Hepatocyte (in vitro differentiated cells): ENCODE results near the gene EPHB1. TPM values are rescaled to one million over a fixed set of nuclear protein-coding genes. Genes with fewer than 3 reads are reported as not detected.

Source experiments
- DNase-seq: peaks from one replicate; pipeline ENCODE4 v3.0.0-alpha.2; 2016; ENCODE audit warnings: low spot score
- H2AFZ ChIP-seq: fragments of 200-600 bp; sonication (generic); 2 replicates; pipeline ENCODE4 v1.6.0; 2016; ENCODE audit warnings: antibody characterized with exemption, mild to moderate bottlenecking
- H3K27ac ChIP-seq: fragments of 200-600 bp; sonication (generic); 2 replicates; pipeline ENCODE4 v1.5.1; 2016; ENCODE audit warnings: mild to moderate bottlenecking
- H3K27me3 ChIP-seq: fragments of 200-600 bp; sonication (generic); 2 replicates; pipeline ENCODE4 v1.6.1; 2016
- H3K36me3 ChIP-seq: fragments of 200-600 bp; sonication (generic); replicated peaks from 2 replicates; pipeline ENCODE4 v1.5.1; 2016; ENCODE audit warnings: low read depth; ENCODE audit not compliant: insufficient read depth
- H3K4me1 ChIP-seq: fragments of 200-600 bp; sonication (generic); 2 replicates; pipeline ENCODE4 v1.5.1; 2016; ENCODE audit warnings: mild to moderate bottlenecking, moderate library complexity; ENCODE audit not compliant: insufficient read depth
- H3K4me2 ChIP-seq: fragments of 200-600 bp; sonication (generic); 2 replicates; pipeline ENCODE4 v1.6.0; 2016
- H3K4me3 ChIP-seq: fragments of 200-600 bp; sonication (generic); 2 replicates; pipeline ENCODE4 v1.5.1; 2016; ENCODE audit warnings: mild to moderate bottlenecking
- H3K79me2 ChIP-seq: fragments of 200-600 bp; sonication (generic); 2 replicates; pipeline ENCODE4 v1.6.0; 2017; ENCODE audit warnings: mild to moderate bottlenecking
- H3K9me2 ChIP-seq: fragments of 200-600 bp; sonication (generic); replicated peaks from 2 replicates; pipeline ENCODE4 v1.6.0; 2017; ENCODE audit warnings: mild to moderate bottlenecking; ENCODE audit not compliant: insufficient read depth
- H3K9me3 ChIP-seq: fragments of 200-600 bp; sonication (generic); 2 replicates; pipeline ENCODE4 v1.5.1; 2016; ENCODE audit warnings: low read depth, mild to moderate bottlenecking
- H4K20me1 ChIP-seq: fragments of 200-600 bp; sonication (generic); 2 replicates; pipeline ENCODE4 v1.6.0; 2016; ENCODE audit warnings: mild to moderate bottlenecking; ENCODE audit not compliant: insufficient read depth, poor library complexity, severe bottlenecking
- EZH2 ChIP-seq: fragments of 200-600 bp; sonication (generic); IDR thresholded peaks from 2 replicates; pipeline ENCODE4 v1.6.1; 2016; ENCODE audit warnings: antibody characterized with exemption, mild to moderate bottlenecking, borderline replicate concordance
- EZH2phosphoT487 ChIP-seq: fragments of 200-600 bp; sonication (generic); IDR thresholded peaks from one replicate; pipeline ENCODE4 v1.6.1; 2018; ENCODE audit warnings: antibody characterized with exemption, mild to moderate bottlenecking, low read depth, moderate library complexity; ENCODE audit not compliant: unreplicated experiment, severe bottlenecking
- WGBS: methylation state at CpG from one replicate; pipeline ENCODE4 v1.1.6; 2016; ENCODE audit warnings: low lambda C conversion rate; ENCODE audit errors: missing lambda C conversion rate; 5-methylcytosine and 5-hydroxymethylcytosine counted together
- polyA plus RNA-seq: library from polyadenylated mRNA; unstranded; fragments of >200 nt; fragmentation: Nextera tagmentation; extraction: Ambion mirVana; gene quantifications from 2 replicates; pipeline ENCODE4 v1.2.1, GENCODE V29; 2016
- total RNA-seq: library from RNA; depleted of rRNA; stranded (reverse); fragments of >200 nt; gene quantifications from 2 replicates; pipeline ENCODE4 v1.2.3, GENCODE V29; 2014
- TF ChIP-seq, protein P1 (sequence below): fragments of 200-600 bp; sonication (generic); IDR thresholded peaks from 2 replicates; pipeline ENCODE4 v1.5.1; 2016; ENCODE audit warnings: antibody characterized with exemption, mild to moderate bottlenecking; ENCODE audit not compliant: poor library complexity

EPHB1 gene
- total and polyA plus RNA-seq, 2 experiments from 2014 or later, result 3.3 to 5.6 TPM

DNA sequence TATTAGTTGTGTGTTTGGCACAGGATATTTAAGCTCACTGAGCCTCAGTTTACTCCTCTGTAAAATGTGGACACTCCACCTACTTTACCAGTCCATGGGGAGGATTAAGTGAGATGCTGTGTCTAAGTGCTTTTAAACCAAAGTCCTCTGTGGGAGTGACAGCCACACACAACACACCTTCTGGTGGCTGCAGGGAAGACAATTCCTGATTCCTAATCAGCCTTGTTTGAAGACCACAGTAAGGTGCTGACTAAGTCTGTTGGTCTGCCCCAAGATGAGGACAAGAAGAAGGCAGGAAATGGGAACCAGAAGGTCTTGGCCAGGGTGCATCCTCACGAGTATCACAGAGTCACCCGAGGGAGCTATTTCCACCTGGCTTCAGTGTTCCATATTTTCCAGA is 52.3 kb downstream of the EPHB1 start:
- H3K27ac ChIP-seq, result peak overlapping the region; percentile 43
- H3K36me3 ChIP-seq, result no peaks in the 10 kb centered on the region
- H3K4me1 ChIP-seq, result no peaks in the 10 kb centered on the region
- no peaks in the 10 kb centered on the region for H3K79me2 ChIP-seq
- H3K9me2 ChIP-seq, result no peaks in the 10 kb centered on the region
- H3K4me2 ChIP-seq, result no peak overlapping the region
- H3K9me3 ChIP-seq, result no peaks in the 10 kb centered on the region
- no peak overlapping the region for H3K4me3 ChIP-seq
- no peaks in the 10 kb centered on the region for H4K20me1 ChIP-seq
- no peaks in the 10 kb centered on the region for H3K27me3 ChIP-seq
- no peak for DNase-seq
- 81% methylated on average over 2 of the region's 2 CpGs for WGBS
- H2AFZ ChIP-seq, result no peak overlapping the region
- TF ChIP-seq, protein P1, sequence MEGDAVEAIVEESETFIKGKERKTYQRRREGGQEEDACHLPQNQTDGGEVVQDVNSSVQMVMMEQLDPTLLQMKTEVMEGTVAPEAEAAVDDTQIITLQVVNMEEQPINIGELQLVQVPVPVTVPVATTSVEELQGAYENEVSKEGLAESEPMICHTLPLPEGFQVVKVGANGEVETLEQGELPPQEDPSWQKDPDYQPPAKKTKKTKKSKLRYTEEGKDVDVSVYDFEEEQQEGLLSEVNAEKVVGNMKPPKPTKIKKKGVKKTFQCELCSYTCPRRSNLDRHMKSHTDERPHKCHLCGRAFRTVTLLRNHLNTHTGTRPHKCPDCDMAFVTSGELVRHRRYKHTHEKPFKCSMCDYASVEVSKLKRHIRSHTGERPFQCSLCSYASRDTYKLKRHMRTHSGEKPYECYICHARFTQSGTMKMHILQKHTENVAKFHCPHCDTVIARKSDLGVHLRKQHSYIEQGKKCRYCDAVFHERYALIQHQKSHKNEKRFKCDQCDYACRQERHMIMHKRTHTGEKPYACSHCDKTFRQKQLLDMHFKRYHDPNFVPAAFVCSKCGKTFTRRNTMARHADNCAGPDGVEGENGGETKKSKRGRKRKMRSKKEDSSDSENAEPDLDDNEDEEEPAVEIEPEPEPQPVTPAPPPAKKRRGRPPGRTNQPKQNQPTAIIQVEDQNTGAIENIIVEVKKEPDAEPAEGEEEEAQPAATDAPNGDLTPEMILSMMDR, result no peak
- no peak for TF ChIP-seq EZH2phosphoT487
- TF ChIP-seq EZH2, result no peak

DNA sequence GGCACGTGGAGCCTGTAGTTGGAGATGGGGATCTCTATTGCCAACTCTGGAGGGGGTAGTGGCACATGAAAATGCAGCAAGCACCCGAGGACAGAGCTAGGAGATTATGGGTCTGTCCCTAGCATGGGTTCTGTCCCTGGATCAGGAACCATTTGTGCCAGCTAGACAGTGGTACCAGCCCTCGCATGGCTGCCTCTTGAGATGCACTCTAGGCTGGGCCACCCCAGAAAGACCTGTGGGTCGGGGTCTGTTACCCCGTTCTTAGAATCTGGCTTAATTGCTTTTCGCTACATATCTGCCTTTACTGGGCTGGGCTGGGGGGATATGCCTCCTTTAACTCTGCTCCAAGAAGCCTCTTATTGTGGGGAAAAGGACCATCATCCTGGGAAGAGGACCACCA is 54.5 kb downstream of the EPHB1 start:
- no peak overlapping the region for H3K27ac ChIP-seq
- no peaks in the 10 kb centered on the region for H3K9me2 ChIP-seq
- 95% methylated on average over 6 of the region's 6 CpGs for WGBS

DNA sequence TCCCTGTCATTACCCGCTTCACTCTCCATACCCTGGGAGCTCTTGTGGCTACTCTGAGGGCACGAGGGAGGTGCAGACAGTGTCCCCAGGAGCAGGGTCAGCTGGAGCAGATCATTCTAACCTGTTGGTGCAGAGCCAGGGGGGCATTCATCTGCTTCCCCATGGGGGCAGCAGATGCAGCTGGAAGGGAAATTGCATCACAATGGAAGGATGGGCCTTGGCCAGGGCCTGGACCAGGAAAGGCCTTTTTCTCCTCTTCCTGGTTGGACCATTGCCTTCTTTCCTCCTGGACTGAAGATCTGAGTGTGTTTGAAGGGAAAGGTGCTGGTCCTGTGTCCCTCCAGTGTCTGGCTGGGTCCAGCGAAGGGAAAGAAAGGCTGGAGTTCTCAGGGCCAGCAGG is 55.7 kb downstream of the EPHB1 start:
- H3K79me2 ChIP-seq, result no peaks in the 10 kb centered on the region
- DNase-seq, result no peak

More for the DNA sequence above, 54.5 kb downstream of the EPHB1 start:
- no peak overlapping the region for H3K4me3 ChIP-seq
- no peaks in the 10 kb centered on the region for H3K27me3 ChIP-seq
- H3K4me1 ChIP-seq, result no peaks in the 10 kb centered on the region
- H4K20me1 ChIP-seq, result no peaks in the 10 kb centered on the region
- DNase-seq, result no peak
- no peaks in the 10 kb centered on the region for H3K36me3 ChIP-seq
- H3K4me2 ChIP-seq, result no peak overlapping the region
- no peak for TF ChIP-seq EZH2phosphoT487
- TF ChIP-seq, protein P1, result no peak
- TF ChIP-seq EZH2, result no peak
- no peaks in the 10 kb centered on the region for H3K9me3 ChIP-seq
- no peaks in the 10 kb centered on the region for H3K79me2 ChIP-seq
- H2AFZ ChIP-seq, result no peak overlapping the region

More for the DNA sequence above, 55.7 kb downstream of the EPHB1 start:
- 87% methylated on average over 3 of the region's 3 CpGs for WGBS
- H3K4me1 ChIP-seq, result no peaks in the 10 kb centered on the region
- no peaks in the 10 kb centered on the region for H3K36me3 ChIP-seq
- H3K4me3 ChIP-seq, result no peak overlapping the region
- H3K27ac ChIP-seq, result no peak overlapping the region
- no peaks in the 10 kb centered on the region for H3K27me3 ChIP-seq
- H3K9me3 ChIP-seq, result no peaks in the 10 kb centered on the region
- H2AFZ ChIP-seq, result no peak overlapping the region
- H4K20me1 ChIP-seq, result no peaks in the 10 kb centered on the region
- TF ChIP-seq EZH2phosphoT487 (no peak), EZH2 (no peak)
- TF ChIP-seq, protein P1, result no peak
- H3K9me2 ChIP-seq, result no peaks in the 10 kb centered on the region
- no peak overlapping the region for H3K4me2 ChIP-seq
